ENCODE measurements around the gene SCAF4.

- TF ChIP-seq, protein P1, sequence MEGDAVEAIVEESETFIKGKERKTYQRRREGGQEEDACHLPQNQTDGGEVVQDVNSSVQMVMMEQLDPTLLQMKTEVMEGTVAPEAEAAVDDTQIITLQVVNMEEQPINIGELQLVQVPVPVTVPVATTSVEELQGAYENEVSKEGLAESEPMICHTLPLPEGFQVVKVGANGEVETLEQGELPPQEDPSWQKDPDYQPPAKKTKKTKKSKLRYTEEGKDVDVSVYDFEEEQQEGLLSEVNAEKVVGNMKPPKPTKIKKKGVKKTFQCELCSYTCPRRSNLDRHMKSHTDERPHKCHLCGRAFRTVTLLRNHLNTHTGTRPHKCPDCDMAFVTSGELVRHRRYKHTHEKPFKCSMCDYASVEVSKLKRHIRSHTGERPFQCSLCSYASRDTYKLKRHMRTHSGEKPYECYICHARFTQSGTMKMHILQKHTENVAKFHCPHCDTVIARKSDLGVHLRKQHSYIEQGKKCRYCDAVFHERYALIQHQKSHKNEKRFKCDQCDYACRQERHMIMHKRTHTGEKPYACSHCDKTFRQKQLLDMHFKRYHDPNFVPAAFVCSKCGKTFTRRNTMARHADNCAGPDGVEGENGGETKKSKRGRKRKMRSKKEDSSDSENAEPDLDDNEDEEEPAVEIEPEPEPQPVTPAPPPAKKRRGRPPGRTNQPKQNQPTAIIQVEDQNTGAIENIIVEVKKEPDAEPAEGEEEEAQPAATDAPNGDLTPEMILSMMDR (IDR thresholded peaks at IDR 0.05): no peak
- TF ChIP-seq EZH2phosphoT487 (IDR thresholded peaks at IDR 0.05): no peak
Measured at GRCh38 chr21:31726407-31726806, 5.5 kb downstream of the SCAF4 start.
